Measurements from ENCODE around the gene VCPKMT.

DNA sequence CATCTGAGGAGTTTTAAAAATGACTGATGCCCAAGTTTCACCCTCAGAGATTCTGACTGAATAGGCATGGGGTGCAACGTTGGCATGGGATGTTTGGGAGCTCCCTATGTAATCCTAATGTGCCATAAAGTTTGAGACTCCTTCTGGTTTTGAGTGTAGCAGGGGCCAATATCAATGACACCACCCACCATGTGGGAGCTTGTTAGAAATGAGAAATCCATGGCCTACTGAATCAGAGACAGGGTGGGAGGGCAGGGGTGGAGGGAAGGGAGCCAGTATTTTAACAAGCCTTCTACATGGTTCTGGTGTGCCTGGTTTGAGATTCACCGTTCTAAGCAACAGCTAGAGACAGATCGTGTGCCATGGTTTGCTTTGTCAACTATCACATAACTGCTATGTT is 46.1 kb downstream of the VCPKMT start:
- TF ChIP-seq POLR2A (IDR thresholded peaks at IDR 0.05) (no peak), POLR2AphosphoS5 (IDR thresholded peaks at IDR 0.05) (no peak)
- TF ChIP-seq, protein P1, sequence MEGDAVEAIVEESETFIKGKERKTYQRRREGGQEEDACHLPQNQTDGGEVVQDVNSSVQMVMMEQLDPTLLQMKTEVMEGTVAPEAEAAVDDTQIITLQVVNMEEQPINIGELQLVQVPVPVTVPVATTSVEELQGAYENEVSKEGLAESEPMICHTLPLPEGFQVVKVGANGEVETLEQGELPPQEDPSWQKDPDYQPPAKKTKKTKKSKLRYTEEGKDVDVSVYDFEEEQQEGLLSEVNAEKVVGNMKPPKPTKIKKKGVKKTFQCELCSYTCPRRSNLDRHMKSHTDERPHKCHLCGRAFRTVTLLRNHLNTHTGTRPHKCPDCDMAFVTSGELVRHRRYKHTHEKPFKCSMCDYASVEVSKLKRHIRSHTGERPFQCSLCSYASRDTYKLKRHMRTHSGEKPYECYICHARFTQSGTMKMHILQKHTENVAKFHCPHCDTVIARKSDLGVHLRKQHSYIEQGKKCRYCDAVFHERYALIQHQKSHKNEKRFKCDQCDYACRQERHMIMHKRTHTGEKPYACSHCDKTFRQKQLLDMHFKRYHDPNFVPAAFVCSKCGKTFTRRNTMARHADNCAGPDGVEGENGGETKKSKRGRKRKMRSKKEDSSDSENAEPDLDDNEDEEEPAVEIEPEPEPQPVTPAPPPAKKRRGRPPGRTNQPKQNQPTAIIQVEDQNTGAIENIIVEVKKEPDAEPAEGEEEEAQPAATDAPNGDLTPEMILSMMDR (IDR thresholded peaks at IDR 0.05) = no peak
